HG03442 (cell line): ENCODE data around the gene SNRNP27.

ENCODE experiments used
- ATAC-seq: cut with Tn5 transposase; IDR thresholded peaks from one replicate; pipeline ENCODE4 v1.9.1; 2021; ENCODE audit warnings: mild to moderate bottlenecking, moderate library complexity; ENCODE audit not compliant: unreplicated experiment

SNRNP27 gene

DNA sequence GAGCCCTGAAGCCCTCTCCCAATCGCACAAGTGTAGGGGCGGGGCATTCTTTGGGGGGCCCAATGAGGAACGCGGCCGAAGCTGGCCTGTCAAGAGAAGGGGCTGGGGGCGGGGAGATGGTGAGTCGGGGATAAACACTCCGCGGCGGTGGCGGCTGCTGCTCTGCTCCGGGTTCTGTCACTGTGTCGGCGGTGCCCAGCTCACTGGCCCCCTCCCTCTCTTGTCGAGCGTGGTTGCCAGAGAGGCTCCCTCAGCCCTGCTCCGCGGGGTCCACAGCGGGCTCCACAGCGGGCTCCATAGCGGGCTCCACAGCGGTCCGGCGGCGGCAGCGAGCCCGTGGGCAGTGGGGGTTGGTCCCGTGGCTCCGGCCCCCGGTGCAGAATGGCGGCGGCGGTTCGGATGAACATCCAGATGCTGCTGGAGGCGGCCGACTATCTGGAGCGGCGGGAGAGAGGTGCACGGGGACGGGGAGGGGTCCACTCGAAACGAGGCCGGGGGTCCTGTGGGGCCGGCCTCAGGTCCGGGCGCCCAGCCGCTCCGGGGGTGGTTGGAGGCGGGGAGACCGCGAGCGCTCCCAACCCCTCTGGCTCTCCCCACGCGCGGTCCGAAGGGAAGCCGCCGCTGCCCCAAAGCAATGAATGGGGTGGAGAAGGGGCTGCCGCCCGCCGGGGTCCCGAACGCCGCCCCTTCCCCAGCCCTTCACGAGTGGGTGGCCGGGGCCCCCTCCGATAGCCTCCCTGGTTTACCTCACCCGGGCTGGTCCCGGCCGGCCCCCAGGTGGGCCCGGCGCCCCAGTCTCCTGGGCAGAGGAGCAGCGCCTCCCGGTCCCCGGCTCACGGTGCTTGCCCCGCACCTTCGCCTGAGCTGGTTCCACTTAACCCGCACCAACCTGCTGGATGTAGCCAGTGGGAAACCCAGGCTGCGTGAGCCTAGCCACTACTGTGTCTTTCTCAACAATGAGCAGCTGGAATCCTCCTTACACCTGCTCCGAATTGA, 21.5 kb downstream of the SNRNP27 start, which contains the start of gene MXD1:
Gene MXD1, plus strand, starts transcription at position 160 of the 996 bp plus-strand sequence. Its CDS starts 222 bp downstream, at position 382.
- ATAC-seq, result no peak

DNA sequence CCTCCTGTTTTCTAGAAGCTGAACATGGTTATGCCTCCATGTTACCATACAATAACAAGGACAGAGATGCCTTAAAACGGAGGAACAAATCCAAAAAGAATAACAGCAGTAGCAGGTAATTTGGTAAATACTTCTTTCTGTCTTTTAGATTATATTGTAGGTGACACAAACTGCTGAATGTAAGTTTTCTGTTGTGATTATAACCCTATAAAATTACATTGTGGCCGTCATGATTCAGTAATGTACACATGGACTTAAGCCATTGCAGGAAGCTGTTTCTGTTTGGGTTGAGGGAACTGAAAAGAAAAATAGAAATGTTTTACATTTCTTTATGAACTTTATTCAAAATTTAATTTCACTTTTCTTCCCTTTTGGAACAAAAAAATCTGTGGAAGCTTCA, 22.4 kb downstream of the SNRNP27 start:
- ATAC-seq, result no peak

DNA sequence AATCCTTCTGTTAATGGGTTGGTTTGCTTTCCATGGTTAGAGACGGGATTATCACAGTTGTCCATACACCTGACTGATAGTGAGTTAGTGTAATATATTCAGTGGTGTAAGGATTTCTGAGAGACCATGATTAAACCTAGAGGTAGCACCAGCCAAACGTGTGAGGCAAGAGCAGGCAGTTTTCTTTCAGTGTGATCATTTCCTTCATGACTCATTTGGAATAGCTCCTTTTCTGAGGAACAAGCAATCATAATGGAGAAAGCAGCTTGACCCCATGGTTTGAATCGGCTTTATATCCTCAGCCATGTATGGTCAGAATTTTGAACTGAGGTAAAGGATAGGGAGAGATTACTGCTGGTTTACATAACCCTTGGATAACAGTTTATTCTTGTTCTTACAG, 24.1 kb downstream of the SNRNP27 start:
- no peak for ATAC-seq

DNA sequence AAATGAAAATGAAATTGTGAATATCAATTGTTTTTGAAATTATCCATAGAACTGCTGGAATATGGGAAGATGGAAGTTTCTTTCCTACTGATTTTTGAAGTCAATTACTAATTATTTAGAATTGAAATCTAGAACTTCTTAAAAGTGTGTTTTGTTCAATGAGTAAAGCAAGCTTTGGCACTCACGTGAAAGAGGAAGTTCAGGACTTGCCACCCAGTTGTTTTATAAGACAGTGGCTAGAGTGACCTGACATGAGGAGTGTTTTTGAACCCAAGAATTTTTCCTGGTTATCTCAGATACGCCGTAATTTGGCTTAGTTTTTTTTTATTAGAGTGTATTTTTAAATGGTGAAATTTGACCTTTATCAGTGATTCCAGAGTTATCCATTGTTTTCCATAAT, 24.6 kb downstream of the SNRNP27 start:
- no peak for ATAC-seq

DNA sequence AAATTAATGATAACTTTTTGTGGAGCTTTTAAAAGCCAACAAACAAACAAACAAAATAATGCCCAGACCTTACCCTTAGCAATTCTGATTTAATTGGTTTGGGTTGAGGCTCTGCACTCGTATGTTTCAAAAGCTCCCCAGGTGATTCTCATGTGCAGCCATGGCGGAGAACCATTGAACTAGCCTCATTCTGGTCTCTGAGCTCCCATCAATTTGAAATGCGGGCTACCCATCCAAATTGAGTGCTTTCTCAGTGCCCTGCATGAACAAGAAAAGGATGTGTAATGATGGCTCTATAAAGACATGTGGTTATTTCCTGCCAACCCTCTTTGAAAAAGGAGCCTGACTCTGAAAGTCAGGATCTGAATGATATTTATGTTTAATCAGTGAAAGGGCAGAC, 29.4 kb downstream of the SNRNP27 start:
- no peak for ATAC-seq

DNA sequence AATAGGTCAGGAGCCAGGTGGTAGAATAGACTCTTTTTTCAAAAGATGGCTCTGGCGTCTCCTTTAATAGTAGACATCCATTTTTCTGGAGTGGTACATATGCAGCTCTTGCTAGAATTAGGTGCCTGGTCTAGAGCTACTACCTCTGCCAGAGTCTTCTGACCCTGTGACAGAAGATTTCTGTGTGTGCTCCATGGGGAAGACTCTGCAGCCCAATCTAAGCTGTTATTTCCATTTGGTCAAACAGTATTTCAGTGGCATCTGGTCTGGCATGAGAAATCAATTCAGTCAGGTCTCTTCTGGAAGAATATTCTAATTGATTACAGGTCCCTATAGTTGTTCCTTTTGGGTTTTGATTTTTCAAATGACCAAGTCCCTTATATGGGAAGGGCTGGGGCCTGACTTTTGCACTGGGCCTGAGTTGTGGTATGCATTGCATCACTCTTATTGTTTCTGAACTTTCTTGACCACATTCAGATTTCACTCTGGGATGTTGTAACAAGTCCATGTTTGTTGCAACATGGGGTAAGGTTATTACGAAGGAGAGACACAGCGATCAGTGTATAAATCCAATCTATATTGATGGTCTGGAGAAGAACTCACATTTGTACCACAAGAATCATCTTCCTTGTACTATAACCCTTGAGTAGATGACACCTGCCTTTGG, 33.2 kb downstream of the SNRNP27 start:
- ATAC-seq, result no peak

DNA sequence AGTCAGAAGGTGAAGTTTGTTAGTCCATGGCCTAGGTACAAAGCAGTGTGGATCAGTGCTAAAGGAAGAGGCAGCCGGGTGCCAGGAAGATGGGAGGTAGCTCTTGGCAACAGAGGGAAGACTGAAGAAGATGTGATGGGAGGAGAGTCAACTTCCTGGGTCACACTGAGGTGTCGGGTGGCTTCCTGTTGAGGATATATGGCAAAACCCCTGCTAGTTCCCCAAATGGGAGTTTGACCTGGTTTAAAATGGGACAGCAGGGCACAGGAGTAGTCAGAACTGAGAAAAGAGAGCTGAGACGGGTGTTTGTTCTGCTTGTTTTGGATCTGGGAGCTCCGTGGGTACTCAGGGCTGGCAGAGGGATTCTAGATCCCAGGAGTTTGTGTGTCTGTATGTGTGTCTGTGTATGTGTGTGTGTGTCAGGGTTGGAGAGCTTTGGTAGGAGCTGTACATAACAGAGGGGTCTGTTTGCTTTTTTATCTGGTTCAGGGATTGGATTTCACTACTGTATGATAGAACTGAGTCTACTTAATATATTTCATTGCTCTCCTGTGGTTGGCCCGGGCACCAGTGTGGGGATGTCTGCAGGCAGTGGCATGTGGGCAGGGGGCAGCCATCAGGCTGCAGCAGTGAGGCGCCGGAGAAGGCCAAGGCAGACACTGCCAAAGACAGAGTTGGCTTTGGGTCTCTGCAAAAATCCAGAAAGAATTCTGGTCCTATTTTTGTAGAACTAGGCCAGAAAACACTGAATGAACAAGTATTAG, 38.3 kb downstream of the SNRNP27 start:
- ATAC-seq, result no peak

DNA sequence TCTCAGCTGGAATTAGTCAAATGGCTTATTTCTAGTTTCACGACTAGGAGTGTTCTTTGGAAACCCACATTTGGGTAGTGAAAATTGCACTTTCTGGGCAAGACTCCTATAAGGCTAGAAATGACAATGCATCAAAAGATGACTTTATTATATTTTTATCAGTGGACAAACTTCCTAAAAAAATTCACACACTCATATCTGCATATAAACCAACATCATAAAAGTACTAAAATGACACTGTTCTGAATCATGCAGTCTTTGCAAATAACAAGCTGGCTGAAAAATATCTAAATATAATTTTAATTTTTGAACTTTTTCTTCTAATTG, 38.8 kb downstream of the SNRNP27 start:
- ATAC-seq, result no peak

DNA sequence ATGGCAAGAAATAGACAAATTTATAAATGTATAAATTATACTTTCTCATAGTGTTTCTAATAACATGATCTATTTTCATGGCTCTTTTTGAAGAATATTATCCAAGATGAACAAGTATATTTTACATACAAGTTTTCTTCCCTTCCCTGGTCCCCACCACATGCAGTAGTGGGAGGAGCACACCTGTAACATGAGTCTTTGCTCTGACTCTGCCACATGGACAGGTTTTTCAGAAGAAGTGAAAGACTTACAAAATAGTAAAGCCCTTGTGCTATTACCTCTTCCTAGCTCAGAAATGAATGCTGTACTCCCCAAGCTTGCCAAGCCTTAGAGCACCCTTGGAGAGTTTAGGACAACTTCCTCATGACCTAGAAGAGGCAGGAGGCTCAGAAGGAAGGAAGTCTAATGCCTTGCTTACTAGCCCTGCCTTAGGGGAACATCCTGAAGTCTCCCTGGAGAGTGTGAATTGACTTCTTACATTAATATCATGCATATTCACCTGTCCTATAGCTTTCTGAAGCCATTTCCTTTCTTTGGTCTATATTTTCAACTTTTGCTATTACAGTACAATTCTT, 39.6 kb downstream of the SNRNP27 start:
- ATAC-seq, result no peak

DNA sequence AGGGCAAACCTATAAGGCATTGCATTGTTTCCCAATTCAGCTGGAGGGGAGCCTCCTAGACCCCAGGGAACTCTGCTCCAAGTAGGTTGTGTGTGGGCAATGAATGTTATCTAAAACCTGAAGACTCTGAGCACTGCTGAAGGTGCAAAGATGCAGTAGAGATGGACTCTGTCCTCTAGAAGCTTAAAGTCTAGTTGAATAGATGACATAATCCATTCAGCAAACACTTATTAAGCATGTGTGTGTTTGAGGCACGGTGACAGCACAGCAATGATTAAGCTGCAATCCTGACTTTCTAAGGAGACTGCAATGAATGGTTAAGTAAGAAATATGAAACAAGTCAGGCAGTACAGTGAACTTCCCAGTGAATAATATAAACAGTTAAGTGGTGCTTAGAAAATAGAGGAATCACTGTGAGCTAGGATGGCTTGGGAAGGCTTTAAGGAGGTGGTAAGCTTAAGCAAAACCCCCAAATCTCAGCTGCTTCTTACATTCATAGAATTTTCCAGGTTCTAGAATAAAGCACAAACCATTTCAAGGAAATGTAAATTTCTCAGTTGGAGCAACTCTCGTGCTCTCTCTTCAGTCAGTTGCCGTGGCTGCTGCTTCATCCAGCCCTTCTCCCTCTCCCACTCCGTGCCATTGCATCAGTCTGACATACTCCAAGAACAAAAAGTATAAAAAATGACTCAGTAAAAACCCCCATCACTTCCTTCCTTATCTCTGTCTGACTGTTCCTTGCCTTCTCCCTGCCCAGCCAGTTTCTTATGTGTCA, 40.3 kb downstream of the SNRNP27 start:
- ATAC-seq, result no peak

DNA sequence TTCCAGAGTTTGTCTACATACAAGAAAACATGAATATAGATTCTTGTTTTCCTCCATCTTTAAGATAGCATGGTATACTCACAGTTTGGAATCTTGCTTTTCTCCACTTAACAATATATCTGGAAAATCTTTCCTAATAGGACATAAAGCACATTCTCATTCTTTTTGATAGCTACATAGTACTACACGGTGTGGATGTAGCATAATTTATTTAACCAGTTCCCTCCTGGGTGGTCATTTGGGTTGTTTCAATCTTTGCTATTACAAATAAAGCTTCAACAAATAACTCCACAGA, 40.8 kb downstream of the SNRNP27 start:
- no peak for ATAC-seq

DNA sequence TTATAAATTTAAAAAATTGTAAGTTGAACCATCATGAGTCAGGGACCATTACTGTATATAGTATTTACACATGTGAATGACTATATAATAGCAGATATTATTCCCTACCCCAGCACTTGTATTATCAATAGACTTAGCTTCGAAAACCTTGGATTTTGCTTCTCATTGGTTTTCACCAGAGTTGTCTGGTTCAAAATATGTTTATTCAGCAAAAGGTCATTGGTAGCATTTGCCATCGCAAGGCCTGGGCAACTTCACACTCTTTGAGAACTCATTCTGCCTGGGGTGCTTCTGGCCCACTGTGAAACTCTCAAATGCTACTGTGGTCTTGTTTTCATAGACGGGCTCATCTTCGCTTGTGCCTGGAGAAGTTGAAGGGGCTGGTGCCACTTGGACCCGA, 41.3 kb downstream of the SNRNP27 start:
- no peak for ATAC-seq

DNA sequence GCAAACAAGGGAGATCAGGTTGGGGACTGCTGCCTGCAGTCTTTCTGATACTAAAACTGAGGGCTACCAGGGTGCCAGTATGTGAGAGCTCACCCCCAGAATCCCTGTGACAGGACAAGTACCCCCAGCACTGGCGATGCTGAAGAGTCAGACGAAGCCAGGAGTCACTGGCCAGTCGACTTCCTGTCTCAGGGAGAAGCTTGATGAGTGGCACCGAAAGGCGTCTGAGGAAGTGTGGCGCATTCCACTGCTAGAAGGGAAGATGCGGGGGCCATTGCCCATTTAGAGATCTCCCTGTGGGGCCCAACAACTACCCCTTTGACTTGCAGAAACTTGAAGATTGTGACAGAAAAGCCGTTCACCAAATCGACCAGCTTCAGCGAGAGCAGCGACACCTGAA, 43.1 kb downstream of the SNRNP27 start:
- no peak for ATAC-seq

DNA sequence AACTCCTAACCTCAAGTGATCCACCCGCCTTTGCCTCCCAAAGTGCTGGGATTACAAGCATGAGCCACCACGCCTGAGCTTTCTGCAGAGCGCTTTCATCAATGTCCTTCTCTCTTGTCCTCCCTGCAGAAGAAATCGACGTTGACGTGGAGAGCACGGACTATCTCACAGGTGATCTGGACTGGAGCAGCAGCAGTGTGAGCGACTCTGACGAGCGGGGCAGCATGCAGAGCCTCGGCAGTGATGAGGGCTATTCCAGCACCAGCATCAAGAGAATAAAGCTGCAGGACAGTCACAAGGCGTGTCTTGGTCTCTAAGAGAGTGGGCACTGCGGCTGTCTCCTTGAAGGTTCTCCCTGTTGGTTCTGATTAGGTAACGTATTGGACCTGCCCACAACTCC, 44.2 kb downstream of the SNRNP27 start:
- ATAC-seq, result no peak

DNA sequence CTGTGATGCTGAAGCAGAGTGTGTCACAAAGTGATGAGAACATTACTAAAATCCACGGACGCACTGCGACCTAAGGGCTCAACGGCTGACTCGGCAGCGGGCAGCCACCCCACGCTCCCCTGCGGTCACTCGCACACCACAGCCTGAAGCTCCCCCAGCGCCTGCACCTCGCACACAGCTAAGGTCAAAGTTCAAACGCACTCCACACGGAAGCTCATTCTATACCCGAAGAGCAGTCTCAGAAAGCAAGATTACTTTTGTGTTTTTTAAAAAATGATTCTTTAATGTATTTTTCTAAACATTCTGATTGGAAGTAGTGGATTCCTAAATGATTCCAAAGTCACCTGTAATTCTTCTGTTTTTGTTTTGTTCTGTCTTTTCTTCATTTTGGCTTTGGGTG, 46.0 kb downstream of the SNRNP27 start:
- ATAC-seq, result no peak

DNA sequence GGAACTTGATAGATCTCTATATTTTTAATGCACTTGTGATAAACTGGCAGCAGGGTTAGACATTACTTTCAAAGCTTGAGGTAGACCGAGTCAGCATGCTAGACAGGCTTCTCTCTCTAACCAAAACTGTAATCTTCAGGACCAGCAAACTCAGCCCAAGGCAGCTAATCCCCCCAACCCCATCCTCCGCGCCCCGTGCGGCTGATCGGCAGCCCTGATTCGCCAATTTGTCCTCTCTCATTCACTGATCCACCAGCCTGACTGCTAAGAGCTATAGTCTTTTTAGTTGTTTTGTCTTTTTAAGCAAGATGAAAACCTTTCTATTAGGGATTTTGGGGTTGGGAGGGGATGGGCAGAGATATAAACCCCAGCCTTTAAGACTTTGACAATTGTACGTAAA, 46.9 kb downstream of the SNRNP27 start:
- no peak for ATAC-seq

DNA sequence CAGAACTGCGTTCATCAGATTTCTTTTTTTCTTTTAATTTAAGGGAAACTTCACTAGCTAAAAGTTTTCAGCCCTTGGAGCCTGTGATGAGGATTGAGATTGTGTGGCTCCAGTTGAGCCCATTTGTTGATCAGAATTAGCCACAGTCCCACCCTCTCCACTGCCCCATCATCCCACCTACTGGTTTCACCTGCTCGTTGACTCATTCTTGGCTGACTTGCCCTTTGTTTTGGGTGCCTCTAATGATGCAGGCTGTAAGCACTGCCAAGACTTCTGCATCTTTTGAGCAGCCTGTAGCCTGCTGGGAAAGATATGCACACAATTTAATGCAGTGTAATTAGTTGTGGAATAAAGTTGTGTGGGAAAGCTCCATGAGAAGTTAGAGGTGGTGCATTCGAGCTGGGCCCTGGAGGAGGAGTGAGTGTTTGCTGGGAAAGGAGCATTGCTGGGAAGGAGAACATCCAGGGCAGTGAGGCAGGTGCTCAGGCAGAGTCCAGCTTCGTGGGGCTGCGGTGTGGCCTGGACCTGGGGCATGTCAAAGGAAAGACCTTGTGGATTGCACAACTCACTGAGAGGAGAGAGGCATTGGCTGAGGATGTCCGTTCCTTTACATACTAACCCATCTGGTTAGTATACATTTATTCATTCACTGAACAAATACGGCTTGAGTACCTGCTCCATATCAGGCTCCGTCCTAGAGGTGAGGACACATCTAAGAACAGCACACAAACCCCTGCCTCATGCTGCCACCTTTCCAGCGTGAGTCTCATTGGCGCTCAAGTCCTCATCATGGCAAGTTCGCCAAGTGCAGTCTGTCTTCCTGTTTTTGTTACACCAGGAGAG, 49.5 kb downstream of the SNRNP27 start:
- ATAC-seq, result no peak

DNA sequence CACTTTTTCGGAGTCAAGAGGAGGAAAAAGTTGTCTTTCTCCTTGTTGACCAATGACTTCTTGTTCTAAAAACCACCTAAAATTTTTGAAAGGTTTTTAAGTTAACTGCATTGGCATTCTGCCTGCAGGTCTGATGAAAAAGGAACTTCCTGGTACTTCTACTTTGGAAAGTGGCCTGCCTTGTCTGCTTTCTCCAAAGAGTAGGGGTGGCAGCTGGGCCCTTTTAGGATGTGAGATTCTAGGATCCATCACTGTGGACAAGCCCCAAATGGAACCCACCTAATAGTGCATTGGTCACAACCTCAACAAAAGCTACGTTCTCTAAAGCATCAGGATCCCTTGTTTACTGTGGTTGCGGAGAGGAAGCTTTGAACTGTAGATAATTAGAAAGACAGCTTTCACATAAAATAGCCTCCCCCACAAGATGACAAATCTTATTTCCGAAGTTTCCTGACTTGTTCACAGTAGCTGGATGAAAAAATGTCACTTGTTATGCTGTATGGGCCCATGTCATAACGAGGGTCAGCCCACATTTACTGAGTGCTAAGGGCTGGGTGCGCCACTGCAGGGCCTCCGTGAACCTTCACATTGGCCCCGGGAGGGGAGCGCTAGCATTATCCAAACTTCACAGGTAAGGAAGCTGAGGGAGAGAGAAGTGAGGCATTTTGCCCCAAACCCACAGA, 50.2 kb downstream of the SNRNP27 start:
- no peak for ATAC-seq

DNA sequence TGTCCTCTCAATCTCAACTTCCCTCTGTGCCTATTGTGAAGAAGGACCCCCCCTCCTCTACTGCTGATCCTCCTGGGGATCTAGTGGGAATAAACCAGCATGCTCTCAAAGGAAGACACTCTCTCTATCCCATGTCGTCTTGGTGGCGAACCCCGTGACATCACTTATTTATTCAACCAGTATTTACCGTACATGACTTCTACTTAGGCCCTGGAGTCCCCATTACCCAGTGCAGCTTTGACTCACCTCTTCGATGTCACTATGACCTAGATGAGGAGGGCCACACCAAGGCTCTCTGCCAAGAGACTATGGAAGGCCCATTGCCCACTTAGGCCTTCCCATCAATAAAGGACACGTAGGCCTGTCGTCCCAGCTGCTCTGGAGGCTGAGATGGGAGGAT, 51.0 kb downstream of the SNRNP27 start:
- ATAC-seq, result no peak
